Measurements from ENCODE around the gene AXIN2. TPM values are rescaled to one million over a fixed set of nuclear protein-coding genes. Genes with fewer than 3 reads are reported as not detected.
"Not testable (repeated sequence)": the region's sequence is repeated elsewhere in the genome, so short reads cannot be mapped to it uniquely, and the experiment has no call there.

The AXIN2 gene
- total RNA-seq, 1 experiment from 2014 or later: 1.2 TPM

DNA sequence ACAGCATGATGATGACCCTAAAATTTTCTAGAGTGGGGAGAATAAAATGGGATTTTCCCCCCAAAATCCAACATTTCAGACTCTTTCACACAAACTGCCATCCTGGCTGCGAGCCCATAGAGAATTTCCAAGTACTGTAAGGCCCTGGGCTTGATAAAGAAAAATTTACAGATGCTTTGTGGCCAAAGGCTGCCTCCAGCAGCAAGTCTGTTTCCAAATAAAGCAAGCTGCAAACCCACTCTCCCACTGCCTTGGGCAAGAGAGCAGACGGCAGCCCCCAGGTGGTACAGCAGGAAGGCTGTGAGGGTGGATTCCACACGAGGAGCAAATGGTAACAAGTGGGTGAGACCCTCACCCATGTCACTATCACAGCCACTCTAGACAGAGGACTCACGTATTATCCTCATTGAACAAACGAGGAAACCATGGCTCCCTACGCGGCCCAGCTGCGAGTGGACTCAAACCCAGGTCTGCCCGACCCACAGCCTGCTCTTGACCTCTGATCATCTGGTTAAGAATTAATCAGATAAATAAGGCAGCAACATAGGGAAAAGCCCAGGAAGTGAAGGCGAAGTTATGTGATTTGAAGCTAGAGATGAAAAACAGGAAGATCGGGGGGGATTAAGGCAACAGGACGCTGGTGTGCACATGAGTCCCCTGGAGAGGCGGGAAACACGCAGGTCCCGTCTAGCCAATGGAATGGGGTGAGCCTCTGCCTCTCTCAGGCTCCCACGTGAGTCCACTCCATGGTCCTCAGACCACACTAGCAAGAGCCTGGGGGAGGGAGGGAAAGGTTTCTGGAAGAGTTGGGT, 37.4 kb downstream of the AXIN2 start:
- no peak for DNase-seq (ENCODE audit: low read depth)

- DNase-seq (ENCODE audit: low read depth): peak; percentile 14
These were observed 38.0 kb downstream of the AXIN2 start for GRCh38 chr17:65523411-65523810.

- no peak for DNase-seq (ENCODE audit: low read depth)
These were observed 38.6 kb downstream of the AXIN2 start for GRCh38 chr17:65522751-65523404.

DNA sequence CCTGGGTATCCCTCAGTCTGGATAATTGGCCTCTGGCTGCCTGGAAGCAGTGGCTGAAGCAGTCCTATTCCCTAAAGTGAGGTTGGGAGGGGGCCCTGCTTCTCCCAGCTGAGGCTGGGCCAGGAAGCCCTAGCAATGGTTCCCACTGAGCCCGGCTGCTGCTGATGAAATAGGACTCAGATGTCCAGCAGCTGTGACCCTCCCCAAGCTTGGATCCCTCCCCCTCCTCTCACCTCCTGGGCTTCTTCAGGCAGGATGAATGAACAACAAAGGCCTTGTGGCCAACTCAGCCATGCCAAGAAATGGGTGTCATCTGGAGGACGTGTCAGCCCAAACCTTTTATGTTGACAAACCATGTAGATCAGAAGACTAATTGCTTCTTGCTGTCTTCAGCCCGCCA, 42.0 kb downstream of the AXIN2 start:
- DNase-seq (ENCODE audit: low read depth): no peak

DNA sequence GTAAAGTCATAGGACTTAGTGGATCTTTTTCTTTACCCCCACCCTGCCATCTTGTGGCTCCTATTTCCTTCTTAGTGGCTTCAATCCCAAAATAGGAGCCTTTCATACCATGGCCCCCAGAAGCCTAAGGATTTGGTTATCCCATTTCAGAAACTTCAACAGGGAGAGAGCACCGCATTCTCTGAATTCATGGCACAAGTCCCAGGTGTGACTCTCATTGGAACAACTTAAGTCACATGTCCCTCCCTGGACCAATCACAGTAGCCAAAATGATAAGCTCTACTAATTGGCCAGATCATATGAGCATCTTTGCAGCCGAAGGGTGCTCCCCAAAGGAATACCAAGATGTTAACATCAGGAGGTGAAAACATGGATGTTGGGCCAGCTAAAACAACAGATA, 43.2 kb downstream of the AXIN2 start:
- no peak for DNase-seq (ENCODE audit: low read depth)

GRCh38 chr17:65515959-65516948, 45.2 kb downstream of the AXIN2 start:
- DNase-seq (ENCODE audit: low read depth): no peak

DNA sequence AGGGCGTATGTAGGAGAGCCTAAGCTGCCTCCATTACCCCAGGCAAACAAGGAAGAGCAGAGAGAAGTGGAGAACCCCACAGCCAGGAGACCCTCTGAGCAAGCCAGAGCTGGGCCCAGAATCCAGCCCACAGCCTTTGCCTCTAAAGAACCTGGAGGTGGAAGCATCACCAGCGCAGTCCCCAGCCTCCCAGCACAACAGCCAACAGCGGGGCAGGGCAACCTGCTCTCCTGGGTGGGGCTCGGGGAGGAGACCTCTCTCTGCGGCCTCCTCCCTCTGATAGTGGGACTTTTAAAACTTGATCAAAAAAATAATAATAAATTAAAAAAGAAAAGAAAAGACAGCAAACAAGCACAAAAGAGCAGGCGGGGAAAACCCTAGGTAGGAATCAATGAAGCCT, 45.9 kb downstream of the AXIN2 start:
- DNase-seq (ENCODE audit: low read depth): no peak

- peak; percentile 15 for DNase-seq (ENCODE audit: low read depth)
These were observed 46.9 kb downstream of the AXIN2 start for GRCh38 chr17:65514541-65514940.

- DNase-seq (ENCODE audit: low read depth): peak; percentile 44
These were observed 47.4 kb downstream of the AXIN2 start for GRCh38 chr17:65514082-65514481.

DNA sequence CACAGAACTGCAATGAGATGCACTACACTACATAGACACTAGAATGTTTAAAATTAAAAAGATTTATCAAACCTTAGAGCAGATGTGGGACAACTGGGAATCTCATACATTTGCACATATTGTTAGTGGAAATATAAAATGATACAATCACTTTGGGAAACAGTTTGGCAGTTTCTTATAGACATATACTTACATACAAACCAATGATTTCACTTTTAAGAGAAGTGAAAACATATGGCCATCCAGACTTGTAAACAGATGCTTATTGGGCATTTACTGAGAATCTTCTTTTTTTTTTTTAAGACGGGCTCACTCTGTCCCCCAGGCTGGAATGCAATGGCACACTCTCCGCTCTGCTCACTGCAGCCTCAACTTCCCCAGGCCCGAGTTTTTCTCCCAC, 50.1 kb downstream of the AXIN2 start:
- DNase-seq (ENCODE audit: low read depth): no peak

- DNase-seq (ENCODE audit: low read depth): no peak
These were observed 52.4 kb downstream of the AXIN2 start for GRCh38 chr17:65509032-65509431.

DNA sequence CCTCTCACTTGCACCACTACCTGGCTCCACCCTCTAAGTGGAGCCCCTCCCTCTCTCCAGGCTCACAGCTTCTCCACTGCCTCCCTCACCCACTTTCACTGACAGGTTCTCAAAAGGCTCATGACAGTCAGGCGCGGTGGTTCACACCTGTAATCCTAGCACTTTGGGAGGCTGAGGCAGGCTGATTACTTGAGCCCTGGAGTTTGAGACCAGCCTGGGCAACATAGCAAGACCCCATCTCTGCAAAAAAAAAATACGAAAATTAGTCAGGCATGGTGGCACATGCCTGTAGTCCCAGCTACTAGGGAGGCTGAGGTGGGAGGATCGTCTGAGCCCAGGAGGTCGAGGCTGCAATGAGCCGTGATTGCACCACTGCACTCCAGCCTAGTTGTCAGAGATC, 56.8 kb downstream of the AXIN2 start:
- DNase-seq (ENCODE audit: low read depth): not testable (repeated sequence)

GRCh38 chr17:65504141-65504540, 57.3 kb downstream of the AXIN2 start:
- DNase-seq (ENCODE audit: low read depth): no peak

GRCh38 chr17:65503557-65503956, 57.9 kb downstream of the AXIN2 start:
- DNase-seq (ENCODE audit: low read depth): no peak

GRCh38 chr17:65498816-65499215, 62.6 kb downstream of the AXIN2 start:
- no peak for DNase-seq (ENCODE audit: low read depth)

GRCh38 chr17:65496801-65497200, 64.6 kb downstream of the AXIN2 start:
- DNase-seq (ENCODE audit: low read depth): no peak

GRCh38 chr17:65495122-65496055, 66.1 kb downstream of the AXIN2 start:
- DNase-seq (ENCODE audit: low read depth): no peak

GRCh38 chr17:65489413-65490155, 71.9 kb downstream of the AXIN2 start:
- no peak for DNase-seq (ENCODE audit: low read depth)

DNA sequence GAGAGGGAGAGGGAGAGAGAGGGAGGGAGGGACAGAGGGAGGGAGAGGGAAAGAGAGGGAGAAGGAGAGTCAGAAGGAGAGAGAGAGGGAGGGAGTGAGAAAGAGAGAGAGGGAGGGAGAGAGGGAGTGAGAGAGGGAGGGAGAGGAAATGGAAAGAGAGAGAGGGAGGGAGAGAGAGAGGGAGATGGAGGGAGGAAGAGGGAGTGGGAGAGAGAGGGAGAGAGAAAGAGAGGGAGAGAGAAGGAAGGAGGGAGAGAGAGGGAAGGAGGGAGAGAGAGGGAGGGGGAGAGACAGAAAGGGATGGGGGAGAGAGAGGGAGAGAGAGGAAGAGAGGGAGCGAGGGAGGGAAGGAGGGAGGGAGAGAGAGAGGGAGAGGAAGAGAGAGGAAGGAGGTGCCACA, 72.8 kb downstream of the AXIN2 start:
- no peak for DNase-seq (ENCODE audit: low read depth)

DNA sequence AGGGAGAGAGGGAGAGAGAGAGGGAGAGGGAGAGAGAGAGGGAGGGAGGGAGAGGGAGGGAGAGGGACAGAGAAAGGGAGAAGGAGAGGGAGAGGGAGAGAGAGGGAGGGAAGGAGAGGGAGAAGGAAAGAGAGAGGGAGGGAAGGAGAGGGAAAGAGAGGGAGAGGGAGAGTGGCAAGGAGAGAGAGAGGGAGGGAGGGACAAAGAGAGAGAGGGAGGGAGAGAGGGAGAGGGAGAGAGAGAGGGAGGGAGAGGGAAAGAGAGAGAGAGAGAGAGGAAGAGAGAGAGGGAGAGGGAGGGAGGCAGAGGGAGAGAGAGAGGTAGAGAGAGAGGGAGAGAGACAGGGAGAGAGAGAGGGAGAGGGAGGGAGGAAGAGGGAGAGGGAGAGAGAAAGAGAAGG, 73.5 kb downstream of the AXIN2 start:
- DNase-seq (ENCODE audit: low read depth): no peak
